HT-29 (cell line): ENCODE results near the gene EREG. TPM values are rescaled to one million over a fixed set of nuclear protein-coding genes. Genes with fewer than 3 reads are reported as not detected.

Experiments used
- DNase-seq: peaks from one replicate; pipeline ENCODE4 v3.0.0-alpha.2; 2015; ENCODE audit warnings: low spot score
- total RNA-seq: library from RNA; depleted of rRNA; stranded (reverse); fragments of >200 nt; shearing (Covaris generic); gene quantifications from 2 replicates; pipeline ENCODE4 v1.2.3, GENCODE V29; 2014; rRNA removed

Gene EREG
- total RNA-seq, 1 experiment from 2014 or later: 74.0 TPM

DNA sequence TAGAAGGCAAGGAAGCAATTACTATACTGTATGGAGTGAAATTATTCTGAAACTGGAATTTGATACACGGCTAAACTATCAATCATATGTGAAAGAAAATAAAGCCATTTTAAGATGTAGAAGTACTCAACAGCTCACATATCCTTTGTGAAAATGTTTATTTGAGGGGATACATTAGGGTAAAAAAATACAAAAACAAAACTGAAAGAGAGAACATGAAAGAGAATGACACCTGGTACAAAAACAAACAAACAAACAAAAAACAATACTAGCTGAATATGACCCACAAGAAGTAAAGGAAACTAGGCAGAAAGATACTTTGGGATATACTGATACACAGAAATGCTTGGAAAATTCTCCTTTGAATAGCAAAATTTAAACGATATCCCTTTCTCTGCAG, 59.2 kb downstream of the EREG start:
- DNase-seq: no peak

DNA sequence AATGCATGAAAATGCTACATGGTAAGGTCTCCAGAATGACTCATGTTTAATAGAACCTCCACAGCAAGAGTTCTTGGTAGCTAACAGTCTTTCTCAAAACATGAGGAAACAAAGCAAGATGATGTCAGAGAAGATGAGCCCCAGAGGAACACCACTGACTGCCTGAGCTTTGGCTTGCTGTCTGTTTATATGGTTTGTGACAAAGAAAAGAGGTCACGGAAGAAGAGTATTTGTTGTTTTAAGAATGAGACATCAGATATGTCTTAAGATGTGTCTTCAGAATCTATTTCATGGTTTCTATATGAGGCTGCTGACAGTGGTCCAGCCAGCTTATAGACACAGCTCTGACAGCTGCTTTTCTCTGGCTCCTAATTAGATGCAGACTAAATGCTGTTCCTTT, 61.2 kb downstream of the EREG start:
- DNase-seq: no peak

DNA sequence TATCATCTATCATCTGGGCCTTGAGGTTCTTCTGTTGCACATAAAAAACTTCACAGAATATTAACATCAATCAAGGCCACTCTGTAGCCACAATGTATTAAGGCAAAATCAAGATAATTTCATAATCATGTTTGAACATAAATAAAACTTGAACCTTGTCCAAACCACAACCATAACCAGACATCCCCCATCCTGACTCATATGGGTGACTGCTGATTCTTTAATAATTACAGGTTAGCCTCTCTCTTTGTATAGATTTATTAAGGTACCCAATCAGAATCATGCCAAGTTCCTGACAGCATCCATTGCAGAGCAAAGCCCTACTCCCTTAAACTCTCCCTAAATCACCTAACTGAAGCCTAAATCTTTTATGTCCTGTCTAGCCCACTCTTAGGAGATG, 63.3 kb downstream of the EREG start:
- DNase-seq: peak; percentile 49

DNA sequence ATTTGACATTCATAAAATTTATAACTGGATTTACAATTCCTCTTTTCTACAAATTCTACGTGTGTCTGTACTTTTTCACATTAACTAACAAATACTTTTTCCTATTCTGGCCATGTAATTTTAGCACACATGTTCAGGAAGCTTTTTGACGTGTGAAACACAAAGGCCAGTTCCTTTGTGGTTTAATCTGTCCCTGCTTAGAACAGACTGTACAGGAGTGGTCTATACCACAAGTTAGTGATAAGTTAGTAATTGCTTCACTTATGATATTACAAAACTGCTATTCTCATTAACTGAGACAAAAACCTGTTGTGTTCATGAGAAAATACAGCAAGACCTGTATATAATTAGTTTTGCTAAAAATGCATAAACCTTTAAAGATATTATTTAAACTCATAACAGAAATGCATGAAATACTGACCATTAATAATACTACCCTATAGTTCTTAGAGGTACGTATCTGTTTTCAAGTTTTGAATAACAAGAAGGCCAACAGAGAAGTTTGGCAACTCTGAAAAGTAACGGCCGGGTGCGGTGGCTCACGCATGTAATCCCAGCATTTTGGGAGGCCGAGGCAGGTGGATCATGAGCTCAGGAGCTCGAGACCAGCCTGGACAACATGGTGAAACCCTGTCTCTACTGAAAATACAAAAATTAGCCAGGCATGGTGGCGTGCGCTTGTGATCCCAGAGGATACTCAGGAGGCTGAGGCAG, 66.3 kb downstream of the EREG start:
- no peak for DNase-seq

DNA sequence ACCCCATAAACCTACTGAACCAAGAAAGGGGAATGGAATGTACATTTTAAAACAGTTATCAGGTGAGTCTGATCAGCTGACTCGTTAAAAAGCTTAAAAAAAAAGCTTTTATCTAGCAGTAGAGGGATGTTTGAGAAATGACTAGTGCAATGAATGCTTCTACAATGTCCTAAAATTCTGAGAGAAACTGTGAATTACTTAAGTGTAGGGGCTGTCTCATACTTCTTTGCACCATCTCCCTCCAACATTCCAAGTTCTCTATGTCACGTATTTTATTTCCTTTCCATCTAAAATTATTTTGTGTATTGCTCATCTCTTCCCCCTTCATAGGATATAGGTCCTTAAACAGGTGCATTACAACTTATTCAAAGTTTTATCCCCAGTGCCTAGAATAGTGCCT, 68.1 kb downstream of the EREG start:
- no peak for DNase-seq

DNA sequence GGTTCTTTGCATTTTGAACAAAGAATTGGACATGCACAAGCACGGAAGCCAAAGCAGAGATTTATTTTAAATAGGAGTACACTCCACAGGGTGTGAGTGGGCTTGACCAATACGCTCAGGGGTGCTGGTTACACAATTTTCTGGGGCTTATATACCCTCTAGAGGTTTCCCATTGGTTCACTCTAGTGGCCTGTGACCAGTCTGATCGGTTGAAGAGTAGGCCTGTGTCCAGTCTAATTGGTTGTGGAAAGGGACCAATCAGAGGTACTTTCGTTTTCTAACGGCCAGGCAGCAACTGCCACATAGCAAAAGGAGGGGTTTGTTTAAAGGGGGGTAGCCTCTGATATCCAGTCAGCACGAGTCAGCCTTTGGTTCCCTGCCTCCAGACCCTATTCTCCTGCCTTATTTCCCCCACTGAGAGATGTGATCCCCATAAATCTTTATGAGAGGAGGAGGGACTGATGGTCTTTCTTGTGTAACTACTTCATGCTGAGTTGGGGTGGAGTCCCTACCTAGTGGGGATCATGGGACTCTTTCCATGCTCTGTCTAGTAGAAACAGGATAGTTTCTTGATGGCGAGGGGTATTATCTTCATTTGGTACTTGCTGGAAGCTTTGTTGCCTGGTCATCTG, 68.7 kb downstream of the EREG start:
- DNase-seq: no peak

DNA sequence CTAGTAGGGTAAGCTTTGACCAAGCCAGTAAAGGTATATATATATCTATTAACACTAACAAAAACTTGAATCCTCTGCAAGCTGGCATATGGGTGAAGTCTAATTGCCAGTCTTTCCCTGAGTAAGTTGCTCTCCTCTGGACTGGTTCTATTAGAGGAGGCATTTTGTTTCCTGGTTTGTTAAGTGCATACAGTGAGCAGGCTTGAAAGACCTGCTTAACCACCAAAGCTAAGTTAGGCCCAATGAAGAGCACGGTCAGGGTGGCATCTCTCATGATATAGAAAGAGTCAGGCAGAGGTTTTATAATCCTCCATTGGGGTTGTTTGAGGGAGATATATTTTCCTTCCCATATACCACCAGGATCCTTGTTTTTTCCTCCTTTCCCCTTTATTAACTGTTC, 70.4 kb downstream of the EREG start:
- DNase-seq: no peak

DNA sequence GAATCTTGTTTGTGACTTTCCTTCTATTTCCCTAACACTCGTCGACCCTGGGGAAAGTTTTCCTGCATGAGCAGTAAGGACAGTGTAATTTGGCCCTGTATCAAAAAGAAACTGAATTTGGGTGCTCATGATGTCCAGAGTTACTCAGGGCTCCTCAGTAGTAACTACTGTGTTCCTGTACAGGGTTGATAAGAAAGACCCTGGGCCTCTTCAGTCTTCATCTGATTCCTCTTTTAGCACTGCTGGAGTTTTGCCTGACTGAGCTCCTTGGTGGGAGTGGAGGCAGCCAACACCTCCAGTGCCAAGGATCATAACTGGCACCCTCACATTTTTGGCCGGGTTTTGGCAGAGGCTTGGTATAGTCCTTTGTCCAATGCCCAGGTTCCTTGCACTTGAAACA, 72.9 kb downstream of the EREG start:
- no peak for DNase-seq

Other genes with a start within 250 kb of the EREG start
- gene MTHFD2L, start 207.0 kb upstream of the EREG start, total RNA-seq: 18.4 and 32.9 TPM in 2 replicates
- 0.26 TPM in 1 of 2 replicates, not detected in the other for gene EPGN, start 56.7 kb upstream of the EREG start, total RNA-seq
- gene AREG, start 80.0 kb downstream of the EREG start, total RNA-seq: 156 and 173 TPM in 2 replicates